H1 (cell line): Measurements from ENCODE around the gene UFSP2. TPM values are rescaled to one million over a fixed set of nuclear protein-coding genes. Genes with fewer than 3 reads are reported as not detected.

Source experiments
- BCL11A ChIP-seq, 2 experiments: IDR thresholded peaks; one replicate each; pipeline ENCODE4 v1.6.1; 2011; ENCODE audit warnings: low read depth in 2 of 2, low read length in 2 of 2, mild to moderate bottlenecking in 2 of 2
- CEBPB ChIP-seq: IDR thresholded peaks from 2 replicates; pipeline ENCODE4 v1.6.1; 2012; ENCODE audit warnings: low read depth, low read length
- POLR2A ChIP-seq, 2 experiments: IDR thresholded peaks; 1 replicate in 1 of 2; 2 replicates in 1 of 2; pipeline ENCODE4 v1.6.1; 2011; ENCODE audit warnings: low read depth in 2 of 2, low read length in 2 of 2, mild to moderate bottlenecking in 2 of 2; ENCODE audit errors: control extremely low read depth in 1 of 2
- SRF ChIP-seq: IDR thresholded peaks from 2 replicates; pipeline ENCODE4 v1.6.1; 2011; ENCODE audit warnings: mild to moderate bottlenecking, low read depth, low read length, moderate library complexity
- TEAD4 ChIP-seq: IDR thresholded peaks from 2 replicates; pipeline ENCODE4 v1.6.1; 2012; ENCODE audit warnings: low read depth, low read length, inconsistent platforms, mixed read lengths
- polyA plus RNA-seq, 7 experiments: library from polyadenylated mRNA; depleted of rRNA in 3 of 7; stranded (reverse) in 5 of 7; unstranded in 2 of 7; fragments of >200 nt in 5 of 7; fragments of 200-250 nt in 2 of 7; gene quantifications; 1 replicate in 5 of 7; 2 replicates in 1 of 7; 4 replicates in 1 of 7; pipeline versions ENCODE4 v1.2.1 to v1.2.3, GENCODE V29; 2011 to 2013; ENCODE audit warnings: missing spikeins in 2 of 7, mixed read lengths in 2 of 7
- total RNA-seq: library from RNA; stranded (reverse); fragmentation: NEBNext Ultra II Directional; extraction: Animal tissue kit (Norgen Biotek cat#: 25700); gene quantifications from 2 replicates; pipeline ENCODE4 v1.2.1, GENCODE V29; 2021

The UFSP2 gene
- total and polyA plus RNA-seq, 2 of the 8 experiments (the other 6 are each of a cell fraction or from before 2014, with no cell fraction given): 22.9 to 26.0 TPM

DNA sequence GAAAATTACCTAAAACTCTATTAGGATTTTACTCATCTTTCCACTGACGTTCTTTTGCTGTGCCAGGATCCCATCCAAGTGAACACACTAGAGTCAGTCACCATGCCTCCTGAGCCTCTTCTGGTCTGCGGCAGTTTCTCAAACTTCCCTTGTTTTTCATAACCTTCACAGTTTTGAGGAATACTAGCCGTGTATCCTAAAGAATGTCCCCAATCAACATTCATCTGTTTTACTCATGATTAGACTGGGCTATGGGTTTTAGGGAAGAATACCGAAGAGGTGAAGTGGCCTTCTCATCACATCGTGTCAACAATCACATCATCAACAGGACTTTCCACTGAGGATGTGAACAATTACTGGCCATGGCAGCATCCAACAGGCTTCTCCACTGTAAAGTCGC is 34.8 kb downstream of the UFSP2 start (continued):
- TF ChIP-seq SRF (no peak), CEBPB (no peak), TEAD4 (no peak), BCL11A (IDR thresholded peaks at IDR 0.05; ENCODE audit: low read depth in 2 of 2, low read length in 2 of 2) (no peak), POLR2A (IDR thresholded peaks at IDR 0.05; ENCODE audit: control extremely low read depth in 1 of 2, low read depth in 2 of 2, low read length in 2 of 2) (no peak)
